Left hindlimb (tissue), 1 donor: Measurements from ENCODE around the gene TMEM82.

ENCODE experiments used
- DNase-seq: peaks from one replicate; pipeline ENCODE4 v3.0.0-alpha.2; 2018

The TMEM82 gene

DNA sequence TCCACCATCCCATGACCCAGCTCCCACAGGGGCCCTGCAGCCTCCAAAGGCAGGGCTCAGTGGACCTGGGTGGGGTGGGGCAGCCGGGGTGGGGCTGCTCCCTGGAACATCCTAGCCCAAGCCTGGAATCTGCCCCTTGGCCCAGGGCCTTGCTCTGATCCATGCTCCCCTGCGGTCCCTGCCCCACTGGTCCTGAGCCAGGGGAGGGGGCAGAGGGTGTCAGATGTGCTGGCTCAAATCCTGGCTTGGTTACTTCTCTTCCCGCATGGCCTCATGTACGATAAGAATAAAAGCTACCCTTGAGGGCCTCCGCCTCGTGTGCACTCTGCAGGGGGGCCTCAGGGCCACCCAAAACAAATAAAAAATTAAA is 5.4 kb upstream of the TMEM82 start:
- no peak for DNase-seq

GRCh38 chr1:15737324-15738319 is 4.7 kb upstream of the TMEM82 start:
- DNase-seq = no peak

DNA sequence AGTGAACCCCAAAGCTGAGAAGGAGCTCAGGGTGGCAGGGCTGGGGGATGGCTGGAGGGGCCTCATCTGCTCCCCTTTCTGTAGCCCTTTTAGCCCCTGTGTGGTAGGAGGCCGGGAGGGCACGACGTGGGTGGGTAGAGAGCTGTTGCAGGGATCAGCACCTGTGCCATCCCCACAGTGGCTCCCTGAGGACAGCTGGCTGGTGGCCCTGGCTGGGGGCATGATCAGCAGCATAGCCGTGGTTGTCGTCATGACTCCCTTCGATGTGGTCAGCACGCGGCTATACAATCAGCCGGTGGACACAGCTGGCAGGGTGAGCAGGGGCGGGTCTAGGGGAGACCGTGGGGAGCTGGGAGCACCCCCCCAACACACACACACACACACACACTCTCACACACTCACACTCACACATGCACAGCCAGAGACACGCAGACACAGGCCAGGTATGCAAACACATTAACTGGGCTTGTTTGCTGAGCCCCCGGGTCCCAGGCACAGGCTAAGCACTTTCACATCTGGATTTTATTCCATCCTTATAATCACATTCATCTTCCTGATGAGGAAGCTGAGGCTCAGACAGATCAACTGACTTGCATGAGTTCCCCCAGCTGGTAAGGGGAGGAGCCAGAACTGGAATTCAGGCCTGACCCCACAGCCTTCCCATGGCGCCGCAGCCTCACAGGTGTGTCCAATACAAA is 3.7 kb upstream of the TMEM82 start:
- no peak for DNase-seq

GRCh38 chr1:15739259-15739658 is 3.0 kb upstream of the TMEM82 start:
- no peak for DNase-seq

GRCh38 chr1:15739745-15740144 is 2.6 kb upstream of the TMEM82 start:
- no peak for DNase-seq

DNA sequence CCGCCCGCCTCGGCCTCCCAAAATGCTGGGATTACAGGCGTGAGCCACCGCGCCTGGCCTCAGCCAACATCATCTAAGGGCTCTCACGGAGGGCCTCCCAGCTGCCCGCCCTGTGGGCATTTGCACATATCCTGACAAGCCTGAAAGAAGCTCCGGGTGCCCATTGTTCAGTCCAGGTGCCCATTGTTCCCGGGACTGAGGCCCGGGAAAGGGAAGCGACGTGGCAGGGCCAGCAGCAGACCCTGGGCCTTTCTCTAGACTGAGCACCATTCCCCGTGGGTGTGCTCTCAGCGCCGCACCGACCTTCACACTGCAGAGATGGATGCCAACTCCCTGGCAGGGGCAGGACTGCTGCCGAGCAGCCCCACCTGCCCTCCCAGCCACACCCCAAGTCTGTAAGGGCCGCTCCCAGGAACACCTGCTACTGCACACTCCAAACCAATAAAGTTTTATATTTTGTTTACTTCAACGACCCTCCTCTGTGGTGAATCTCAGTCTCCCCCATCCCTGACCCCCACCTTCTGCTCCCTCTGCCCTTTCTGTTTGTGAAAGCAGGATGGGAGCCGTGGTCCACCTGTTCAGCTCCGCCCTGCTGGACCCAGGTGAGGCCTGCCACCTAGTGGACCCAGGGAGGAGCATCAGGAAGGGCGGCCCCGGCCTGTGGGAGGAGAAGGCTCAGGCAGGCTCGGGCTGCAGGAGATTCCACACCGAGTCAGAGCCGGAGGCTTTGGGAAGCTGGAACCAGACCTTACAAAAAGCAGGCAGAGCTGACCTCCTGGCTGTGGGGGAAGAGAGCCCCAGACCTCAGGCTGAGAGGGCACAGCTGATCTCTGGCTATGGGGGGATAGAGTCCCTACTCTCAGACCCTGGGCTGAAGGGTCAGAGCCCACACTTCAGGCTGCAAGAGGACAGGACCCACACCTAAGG is 1.1 kb upstream of the TMEM82 start:
- DNase-seq = peak; percentile 62

DNA sequence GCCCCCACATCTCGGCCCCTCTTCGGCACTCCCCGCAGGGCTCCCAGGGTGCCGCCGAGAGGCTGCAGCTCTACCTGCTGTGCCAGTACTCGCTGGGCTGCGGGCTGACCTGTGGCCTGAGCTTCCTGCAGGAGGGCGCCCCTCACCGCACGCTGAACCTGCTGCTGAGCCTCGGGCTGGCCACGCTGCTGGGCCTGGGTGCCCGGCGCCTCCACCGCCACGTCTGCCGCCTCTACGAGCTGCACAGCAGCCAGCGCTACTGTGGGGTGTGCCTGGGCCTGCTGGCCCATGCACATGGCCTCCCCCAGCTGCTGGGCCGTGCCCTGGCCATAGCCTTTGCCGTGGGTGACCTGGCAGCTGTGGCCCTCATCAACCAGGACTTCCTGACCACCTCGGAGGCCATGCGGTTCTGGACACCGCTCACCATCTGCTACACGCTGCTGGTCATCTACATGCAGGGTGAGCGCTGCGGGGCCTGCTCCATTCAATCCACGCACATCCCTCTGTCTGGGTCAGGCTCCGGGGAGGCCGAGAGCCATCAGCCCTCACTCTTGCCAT is 1.9 kb downstream of the TMEM82 start:
- DNase-seq = no peak

DNA sequence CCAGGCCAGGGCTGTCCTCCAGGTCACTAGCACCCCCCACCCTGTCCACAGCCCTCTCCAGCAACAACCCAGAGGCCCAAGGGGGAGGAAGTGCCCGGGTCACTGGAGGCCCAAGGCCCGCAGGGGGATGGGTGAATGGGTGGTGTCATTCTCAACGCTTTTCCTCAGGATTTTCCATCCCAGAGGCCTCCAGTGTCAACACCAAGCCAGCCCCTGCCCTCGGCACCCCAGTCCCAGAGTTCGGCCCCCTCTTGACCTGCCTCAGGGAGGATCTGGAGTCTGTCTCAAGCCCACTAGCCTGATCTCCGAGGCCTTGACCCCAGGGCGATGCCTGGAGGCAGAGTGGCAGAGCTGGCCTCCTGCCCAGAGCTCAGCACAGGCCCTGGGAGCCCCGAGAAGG is 5.1 kb downstream of the TMEM82 start:
- DNase-seq = no peak

- DNase-seq = no peak
Measured at GRCh38 chr1:15748264-15748663, 6.0 kb downstream of the TMEM82 start.

DNA sequence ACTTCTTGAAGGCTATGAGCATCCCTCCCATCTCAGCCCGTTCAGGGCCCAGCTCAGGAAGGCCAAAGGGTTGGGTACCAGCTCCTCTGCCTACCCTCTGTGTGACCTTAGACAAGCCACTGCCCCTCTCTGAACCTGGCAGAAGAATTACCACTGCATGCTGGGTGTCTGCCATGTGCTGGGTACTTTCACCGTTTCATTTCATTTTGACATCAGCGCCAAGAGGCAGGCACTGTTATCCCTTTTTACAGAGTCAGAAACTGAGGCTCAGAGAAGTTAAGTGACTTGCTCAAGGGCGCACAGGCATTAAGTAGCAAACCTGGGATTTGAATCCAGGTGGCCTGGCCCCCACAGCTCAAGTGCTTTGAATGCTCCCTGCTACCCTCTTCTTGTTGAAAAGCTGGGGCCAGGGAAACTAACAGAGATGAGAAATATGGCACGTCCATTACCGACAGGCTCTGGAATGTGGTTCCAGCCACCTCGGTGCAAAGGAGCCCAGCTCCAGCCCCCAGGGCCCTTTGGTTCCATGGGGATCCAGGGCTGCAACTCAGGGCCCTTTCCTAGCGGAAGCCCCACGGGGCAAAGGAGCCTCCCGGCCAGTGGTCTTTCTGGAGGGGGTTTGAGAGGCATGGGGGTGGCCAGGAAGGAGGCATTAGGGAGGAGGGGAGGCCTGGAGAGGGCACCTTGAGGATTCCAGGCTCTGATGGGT is 6.5 kb downstream of the TMEM82 start:
- peak; percentile 15 for DNase-seq

DNA sequence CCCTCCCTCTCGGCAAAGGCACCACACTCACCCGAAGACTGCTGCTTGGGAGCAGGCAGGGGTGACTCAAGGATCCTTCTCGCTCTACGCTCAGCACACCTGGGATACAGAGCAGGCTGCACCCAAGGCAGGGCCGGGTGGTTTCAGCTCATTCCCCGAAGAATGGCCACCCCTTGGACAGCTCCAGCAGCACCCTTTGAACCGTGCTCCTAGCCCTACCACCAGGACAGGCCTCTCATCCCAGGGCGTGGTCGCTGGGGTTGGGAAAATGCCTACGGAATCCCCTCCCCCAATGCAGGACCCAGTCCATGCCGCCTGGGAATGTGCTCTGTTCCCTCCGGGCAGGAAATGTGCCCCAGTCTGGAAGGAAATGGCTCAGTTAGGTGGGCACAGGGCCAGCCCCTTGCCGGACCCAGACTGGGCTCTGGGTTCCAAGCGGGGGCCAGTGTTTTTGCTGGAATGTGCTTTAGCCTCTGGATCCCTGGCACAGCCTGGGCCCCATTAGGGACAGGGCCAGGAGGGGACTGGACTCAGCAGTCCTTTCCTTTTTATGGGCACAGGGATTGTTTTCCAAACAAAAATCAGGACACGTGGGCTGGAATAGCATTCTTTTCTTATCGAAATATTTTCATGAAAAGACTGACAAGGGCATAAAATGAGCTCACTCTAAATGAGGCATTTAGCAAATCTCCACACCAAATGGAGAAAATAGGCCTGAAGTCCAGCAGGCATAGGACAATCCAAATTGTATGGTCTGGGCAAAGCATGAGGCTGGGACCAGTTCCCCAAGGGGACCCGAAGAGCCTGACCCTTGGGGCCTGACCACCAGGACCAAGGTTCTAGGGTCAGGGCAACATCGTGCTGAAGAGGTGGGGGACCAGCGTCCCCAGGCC is 7.3 kb downstream of the TMEM82 start:
- no peak for DNase-seq

- DNase-seq = no peak
Measured at GRCh38 chr1:15750924-15751323, 8.6 kb downstream of the TMEM82 start.

DNA sequence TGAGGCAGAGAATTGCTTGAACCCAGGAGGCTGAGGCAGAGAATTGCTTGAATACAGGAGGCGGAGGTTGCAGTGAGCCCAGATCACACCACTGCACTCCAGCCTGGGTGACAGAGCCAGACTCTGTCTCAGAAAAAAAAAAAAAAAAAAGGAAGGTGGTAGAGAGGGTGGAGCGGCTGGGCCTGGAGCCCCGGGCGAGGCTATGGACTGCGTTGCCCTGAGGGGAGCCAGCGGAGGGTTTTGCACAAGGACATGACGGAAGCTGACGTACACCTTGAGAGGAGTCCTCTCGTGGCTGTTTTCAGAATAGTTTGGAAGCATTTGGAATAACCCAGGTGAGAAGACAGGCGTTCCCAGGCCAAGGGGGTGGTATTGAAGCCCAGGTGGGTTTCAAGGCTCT is 9.4 kb downstream of the TMEM82 start:
- no peak for DNase-seq

DNA sequence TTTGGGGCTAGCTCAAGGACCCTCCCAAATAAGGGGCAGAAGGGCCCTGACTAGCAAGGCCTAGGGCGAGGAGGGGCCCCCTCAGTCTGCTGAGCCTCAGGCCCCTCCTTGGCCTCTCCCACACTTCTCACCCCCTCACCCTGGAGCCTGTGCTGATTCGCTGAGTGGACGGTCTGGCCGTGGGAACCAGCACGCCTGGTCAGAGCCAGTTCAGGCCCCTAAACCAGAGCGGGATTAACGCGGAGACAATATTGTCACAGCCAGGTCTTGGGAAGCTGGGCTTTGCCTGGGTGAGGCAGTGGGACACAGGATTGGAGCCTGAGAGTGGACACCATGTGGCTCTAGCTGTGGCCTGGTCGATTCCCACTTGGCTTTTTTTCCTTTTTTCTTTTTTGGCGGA is 11.5 kb downstream of the TMEM82 start:
- no peak for DNase-seq

DNA sequence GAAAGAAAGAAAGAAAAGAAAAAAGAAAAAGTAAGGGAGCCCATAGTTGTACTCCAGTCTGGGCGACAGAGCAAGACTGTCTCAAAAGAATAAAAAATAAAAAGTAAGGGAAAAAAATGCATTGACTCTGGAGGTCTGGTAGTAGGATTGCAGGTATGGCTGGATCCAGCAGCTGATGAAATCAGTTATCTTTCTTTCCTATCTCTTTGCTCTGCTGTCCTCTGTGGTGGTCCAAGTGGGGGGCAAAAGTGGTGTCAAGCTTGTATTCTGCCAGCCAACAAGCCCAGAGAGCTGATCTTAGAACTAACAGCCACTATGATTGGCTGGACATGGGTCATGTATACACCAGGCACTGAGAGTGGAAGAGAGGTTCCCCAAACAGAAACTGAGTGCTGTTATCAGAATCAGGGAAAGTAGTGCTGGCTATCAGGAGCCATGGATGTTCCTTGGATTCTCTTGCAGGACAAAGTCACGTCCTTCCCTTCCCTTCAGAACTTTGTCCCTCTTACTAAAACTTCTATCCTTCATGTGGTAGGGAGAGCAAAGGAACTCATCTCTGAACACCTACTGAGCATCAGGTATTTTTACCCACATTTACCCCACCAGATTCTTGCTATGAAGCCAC is 12.8 kb downstream of the TMEM82 start:
- DNase-seq = no peak

- DNase-seq = no peak
Measured at GRCh38 chr1:15755646-15756040, 13.3 kb downstream of the TMEM82 start.

DNA sequence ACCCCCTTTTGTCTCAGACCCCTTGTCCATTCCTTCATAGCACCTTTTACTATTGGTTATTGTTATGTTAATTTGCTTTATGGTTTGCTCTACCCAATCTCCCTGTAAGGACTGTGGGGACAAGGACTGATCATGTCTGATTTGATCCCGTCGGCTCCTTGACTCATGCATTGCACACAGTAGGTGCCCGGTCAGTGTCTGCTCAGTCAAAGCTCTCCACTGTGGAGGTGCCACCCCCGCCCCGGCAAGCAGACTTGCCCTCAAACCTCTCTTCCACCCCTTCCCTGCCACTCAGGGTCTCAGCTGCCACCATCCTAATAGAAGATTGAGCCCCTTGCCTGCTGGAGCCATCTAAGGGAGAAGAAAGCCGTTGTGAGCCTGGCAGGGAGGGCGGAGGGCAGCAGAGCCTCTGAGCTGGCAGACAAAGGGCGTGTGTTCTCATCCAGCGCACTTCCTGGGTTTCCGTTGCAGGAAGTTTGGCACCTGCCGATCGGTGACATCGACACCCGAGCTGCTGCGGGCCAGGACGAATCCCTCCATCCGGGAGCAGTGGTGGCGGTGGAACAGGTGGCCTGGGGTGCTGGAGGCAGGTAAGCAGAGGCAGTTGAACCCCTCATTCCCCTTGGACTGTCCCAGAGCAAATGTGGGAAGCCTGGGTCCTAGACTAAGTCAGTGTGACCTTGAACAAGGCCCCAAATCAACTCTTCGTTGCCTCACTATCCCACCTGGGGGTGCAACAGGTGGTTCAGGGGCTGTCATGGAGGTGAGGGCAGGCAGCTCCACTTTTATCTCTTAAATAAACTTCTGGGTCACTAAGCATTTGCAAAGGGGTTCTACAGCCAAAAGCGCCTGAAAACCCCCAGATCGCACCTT is 14.1 kb downstream of the TMEM82 start:
- no peak for DNase-seq

DNA sequence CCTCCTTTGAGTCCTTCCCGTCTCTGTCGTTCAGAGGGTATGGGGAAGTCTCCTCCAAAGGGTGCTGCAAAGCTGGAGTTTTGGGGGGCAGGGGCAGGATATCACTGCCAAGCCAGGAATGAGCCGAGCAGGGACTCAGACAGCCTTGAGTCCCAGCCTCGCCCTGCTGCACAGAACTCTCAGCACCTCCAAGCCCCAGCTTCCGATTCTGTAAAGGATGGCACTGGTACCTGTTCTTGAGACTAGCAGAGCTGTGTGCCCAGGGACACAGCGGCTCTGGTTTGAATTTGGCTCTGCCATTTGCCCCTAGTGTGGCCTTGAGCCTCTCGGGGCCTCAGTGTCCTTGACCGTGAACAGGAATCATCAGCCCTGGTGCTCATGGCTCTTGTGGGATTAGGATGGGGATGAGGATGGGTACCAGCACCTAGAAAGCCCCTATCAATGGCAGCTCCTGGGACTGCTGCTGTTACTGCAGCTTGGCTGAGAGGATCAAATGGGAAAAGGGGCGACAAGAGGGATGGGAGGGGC is 14.8 kb downstream of the TMEM82 start:
- DNase-seq = no peak
